Spleen (tissue), 7 donors: ENCODE data around the gene PGGT1B.

ENCODE experiments used
- CTCF ChIP-seq, 11 experiments: fragments of 200-600 bp in 7 of 11; fragments of 450-650 bp in 4 of 11; sonication (generic) in 4 of 11; IDR thresholded peaks in 8 of 11; conservative IDR thresholded peaks in 3 of 11; 1 replicate in 7 of 11; 2 replicates in 4 of 11; pipeline versions ENCODE4 v1.4.0 to v1.8.0; 2016 to 2021; ENCODE audit warnings: antibody characterized with exemption in 11 of 11, inconsistent platforms in 4 of 11, mild to moderate bottlenecking in 1 of 11
- POLR2A ChIP-seq, 3 donors: fragments of 450-650 bp; IDR thresholded peaks; one replicate each; pipeline ENCODE4 v1.5.1; 2017; ENCODE audit warnings: antibody characterized with exemption in 3 of 3, mild to moderate bottlenecking in 1 of 3
- POLR2AphosphoS5 ChIP-seq, 3 donors: sonication (generic); formaldehyde crosslinking; IDR thresholded peaks; one replicate each; pipeline ENCODE4 v1.5.1; 2017; ENCODE audit warnings: antibody characterized with exemption in 3 of 3
- donor health status: DM: no; HTN: no; CAD: no; lungs with moderate emphysema.
- donor health status: DM: no; HTN: no; CAD: no.
- donor health status: DM: no; HTN: no; CAD: no.

DNA sequence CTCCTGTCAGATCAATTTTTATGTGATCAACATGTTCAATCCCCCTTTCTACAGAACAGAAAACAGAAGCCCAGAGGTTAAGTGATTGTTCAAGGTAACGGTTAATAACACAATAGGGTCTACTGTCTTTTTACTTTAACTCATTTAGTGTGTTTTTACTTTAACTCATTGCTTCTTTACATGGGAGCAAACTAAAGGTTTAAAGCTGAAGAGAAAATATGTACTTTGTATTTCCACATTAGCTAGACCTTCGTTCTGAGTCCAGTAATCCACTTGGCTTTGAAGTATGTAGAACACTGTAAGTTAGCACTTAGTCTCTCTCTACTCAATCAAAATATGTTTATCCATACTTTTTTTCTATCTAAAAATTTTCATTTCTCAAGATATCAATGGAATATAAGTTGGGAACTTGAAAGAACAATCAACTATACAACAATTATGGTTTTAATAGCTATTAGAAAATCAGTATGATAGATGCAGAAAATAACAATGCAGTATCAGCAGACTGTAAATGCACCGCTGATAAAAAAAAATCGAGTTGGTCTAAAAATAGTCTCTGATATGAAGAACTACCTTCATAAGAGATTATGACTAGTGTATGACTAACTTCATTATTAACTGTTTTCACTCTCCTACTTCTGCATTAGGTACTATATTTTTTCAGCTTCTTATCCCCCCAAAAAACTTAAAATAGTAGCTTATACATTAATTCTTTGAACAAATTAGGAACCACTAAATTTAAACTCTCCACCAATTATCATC, 20.6 kb downstream of the PGGT1B start:
- TF ChIP-seq POLR2A (IDR thresholded peaks at IDR 0.05) (no peak), CTCF (IDR thresholded peaks at IDR 0.05 in 8 of 11, conservative IDR thresholded peaks at IDR 0.05 in 3 of 11) (no peak), POLR2AphosphoS5 (IDR thresholded peaks at IDR 0.05) (no peak)
